H1 (cell line): ENCODE results near the gene GARIN3. TPM values are rescaled to one million over a fixed set of nuclear protein-coding genes. Genes with fewer than 3 reads are reported as not detected.

Experiments used
- ATF2 ChIP-seq: IDR thresholded peaks from 2 replicates; pipeline ENCODE4 v1.6.1; 2012; ENCODE audit warnings: low read length, inconsistent platforms
- BACH1 ChIP-seq: IDR thresholded peaks from 2 replicates; pipeline ENCODE4 v1.6.1; 2012; ENCODE audit warnings: low read length, improper control_type of control experiment
- CEBPB ChIP-seq: IDR thresholded peaks from 2 replicates; pipeline ENCODE4 v1.6.1; 2012; ENCODE audit warnings: low read depth, low read length
- CTCF ChIP-seq, 3 experiments: IDR thresholded peaks; 1 replicate in 2 of 3; 2 replicates in 1 of 3; pipeline versions ENCODE4 v1.5.1 to v1.6.1; 2011; ENCODE audit warnings: low read length in 3 of 3, mild to moderate bottlenecking in 3 of 3, inconsistent platforms in 2 of 3, low read depth in 1 of 3, moderate library complexity in 1 of 3; ENCODE audit not compliant: insufficient read depth in 1 of 3; ENCODE audit errors: control extremely low read depth in 1 of 3
- HDAC6 ChIP-seq: IDR thresholded peaks from one replicate; pipeline ENCODE4 v1.7.1; 2012; ENCODE audit warnings: low read depth, mild to moderate bottlenecking, inconsistent platforms, low read length, moderate library complexity
- RFX5 ChIP-seq: IDR thresholded peaks from 2 replicates; pipeline ENCODE4 v1.6.1; 2011; ENCODE audit warnings: low read depth, low read length, improper control_type of control experiment, borderline replicate concordance
- SAP30 ChIP-seq: fragments of 300-600 bp; sonication (generic); IDR thresholded peaks from 2 replicates; pipeline ENCODE4 v1.7.1; 2012; ENCODE audit warnings: low read length, moderate library complexity, mild to moderate bottlenecking, inconsistent platforms; ENCODE audit not compliant: insufficient read depth, insufficient replicate concordance
- SRF ChIP-seq: IDR thresholded peaks from 2 replicates; pipeline ENCODE4 v1.6.1; 2011; ENCODE audit warnings: mild to moderate bottlenecking, low read depth, low read length, moderate library complexity
- TCF12 ChIP-seq: IDR thresholded peaks from 2 replicates; pipeline ENCODE4 v1.6.1; 2011; ENCODE audit warnings: low read depth, mild to moderate bottlenecking, low read length
- polyA plus RNA-seq, 7 experiments: library from polyadenylated mRNA; depleted of rRNA in 3 of 7; stranded (reverse) in 5 of 7; unstranded in 2 of 7; fragments of >200 nt in 5 of 7; fragments of 200-250 nt in 2 of 7; gene quantifications; 1 replicate in 5 of 7; 2 replicates in 1 of 7; 4 replicates in 1 of 7; pipeline versions ENCODE4 v1.2.1 to v1.2.3, GENCODE V29; 2011 to 2013; ENCODE audit warnings: missing spikeins in 2 of 7, mixed read lengths in 2 of 7
- total RNA-seq: library from RNA; stranded (reverse); fragmentation: NEBNext Ultra II Directional; extraction: Animal tissue kit (Norgen Biotek cat#: 25700); gene quantifications from 2 replicates; pipeline ENCODE4 v1.2.1, GENCODE V29; 2021

Gene GARIN3
- total and polyA plus RNA-seq, 2 of the 8 experiments (the other 6 are each of a cell fraction or from before 2014, with no cell fraction given): not detected

GRCh38 chr5:157132281-157132612 lies 33.8 kb downstream of the GARIN3 start (continued):
- no peak for TF ChIP-seq CTCF (IDR thresholded peaks at IDR 0.05; ENCODE audit: control extremely low read depth in 1 of 3, insufficient read depth in 1 of 3, low read depth in 1 of 3, low read length in 3 of 3)
- no peak for TF ChIP-seq CEBPB
- no peak for TF ChIP-seq SRF
- no peak for TF ChIP-seq SAP30
- no peak for TF ChIP-seq ATF2
- TF ChIP-seq HDAC6: no peak
- TF ChIP-seq BACH1: no peak
- no peak for TF ChIP-seq RFX5
- no peak for TF ChIP-seq TCF12
